HG03571 (cell line): ENCODE results near the gene ENC1.

Experiments used
- ATAC-seq: cut with Tn5 transposase; IDR thresholded peaks from one replicate; pipeline ENCODE4 v1.9.1; 2021; ENCODE audit not compliant: unreplicated experiment

ENC1 gene

DNA sequence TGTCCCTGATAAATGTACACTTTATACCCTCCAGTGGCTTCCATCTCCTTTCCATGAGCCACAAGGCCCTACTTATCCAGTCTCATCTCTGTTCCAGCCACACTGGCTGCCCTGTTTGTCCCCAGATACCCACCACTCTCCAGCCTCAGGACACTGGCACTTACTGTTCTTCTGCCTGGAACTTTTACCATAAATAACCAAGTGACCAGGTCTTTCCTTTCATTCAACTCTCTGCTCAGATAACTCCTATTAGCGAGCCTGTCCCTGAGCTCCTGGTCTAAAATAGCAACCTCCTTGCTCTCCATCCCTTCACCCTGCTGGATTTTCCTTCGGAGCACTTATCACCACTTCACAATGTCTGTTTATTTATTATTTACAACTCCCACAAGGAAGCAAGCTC lies 16.6 kb upstream of the ENC1 start:
- ATAC-seq, result no peak

DNA sequence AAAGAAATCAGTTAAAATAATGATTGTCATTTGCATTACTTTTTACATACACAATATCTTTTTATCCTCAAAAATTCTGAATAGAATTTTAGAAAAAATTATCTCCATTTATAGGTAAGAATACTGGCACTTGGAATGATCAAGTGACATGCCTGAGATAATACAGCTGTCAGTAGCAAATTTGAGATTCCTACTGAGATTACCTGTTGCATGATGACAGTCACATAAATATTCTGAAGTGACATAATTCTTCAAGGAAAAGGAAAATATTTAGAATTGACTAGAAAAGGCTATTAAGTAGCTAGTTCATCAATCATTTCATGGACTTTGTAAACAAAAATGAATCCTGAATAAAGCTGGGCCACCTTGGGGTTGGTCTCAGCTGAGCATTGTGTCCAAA lies 15.2 kb upstream of the ENC1 start:
- no peak for ATAC-seq

DNA sequence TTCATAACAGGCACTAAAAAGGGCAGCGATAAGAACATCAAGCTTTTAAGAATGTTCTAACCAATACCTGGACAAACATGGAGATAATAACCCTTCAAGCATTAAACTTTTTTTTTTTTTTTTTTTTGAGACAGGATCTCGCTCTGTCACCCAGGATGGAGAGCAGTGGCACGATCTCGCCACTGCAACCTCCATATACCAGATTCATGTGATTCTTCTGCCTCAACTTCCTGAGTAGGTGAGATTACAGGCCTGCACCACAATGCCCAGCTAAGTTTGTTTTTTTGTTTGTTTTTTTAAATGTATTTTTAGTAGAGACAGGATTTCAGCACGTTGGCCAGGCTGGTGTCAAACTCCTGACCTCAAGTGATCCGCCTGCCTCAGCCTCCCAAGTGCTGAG lies 14.7 kb upstream of the ENC1 start:
- ATAC-seq, result no peak

DNA sequence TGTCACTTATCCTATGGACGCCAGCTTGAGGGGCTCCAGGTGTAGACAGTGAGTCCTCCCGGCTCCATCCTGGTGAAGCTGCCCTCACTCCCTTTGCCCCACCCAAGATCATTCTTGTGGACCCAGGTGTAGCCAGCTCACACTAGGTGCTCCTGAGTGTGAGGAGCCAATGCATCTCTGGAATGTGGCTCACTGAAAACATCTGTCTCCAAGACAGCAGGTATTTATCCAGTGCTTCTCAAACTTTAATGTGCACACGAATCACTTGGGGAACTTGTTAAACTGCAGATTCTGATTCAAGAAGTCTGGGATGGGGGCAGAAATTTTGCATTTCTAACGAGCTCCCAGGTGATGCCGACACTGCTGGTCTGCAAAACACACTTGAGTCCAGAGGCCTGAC lies 13.5 kb upstream of the ENC1 start:
- no peak for ATAC-seq

DNA sequence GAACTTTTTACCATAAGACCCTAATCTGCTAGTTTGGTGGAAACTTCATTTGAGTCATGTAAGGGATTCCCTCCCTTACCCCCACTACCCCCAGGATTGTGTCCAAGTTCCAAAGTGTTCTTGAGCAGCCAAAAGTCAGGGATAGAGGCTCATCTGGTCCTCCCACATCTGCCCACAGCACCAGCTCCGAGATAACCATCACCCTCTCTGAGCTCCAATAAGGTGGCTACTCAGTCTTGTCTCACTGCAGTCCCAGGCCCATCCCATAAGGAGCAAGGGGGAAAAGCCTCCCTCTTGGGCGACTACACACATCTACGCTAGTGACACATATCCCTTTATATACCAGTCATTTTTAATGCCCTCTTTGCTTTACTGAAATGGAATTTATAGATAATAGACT lies 12.0 kb upstream of the ENC1 start:
- no peak for ATAC-seq

DNA sequence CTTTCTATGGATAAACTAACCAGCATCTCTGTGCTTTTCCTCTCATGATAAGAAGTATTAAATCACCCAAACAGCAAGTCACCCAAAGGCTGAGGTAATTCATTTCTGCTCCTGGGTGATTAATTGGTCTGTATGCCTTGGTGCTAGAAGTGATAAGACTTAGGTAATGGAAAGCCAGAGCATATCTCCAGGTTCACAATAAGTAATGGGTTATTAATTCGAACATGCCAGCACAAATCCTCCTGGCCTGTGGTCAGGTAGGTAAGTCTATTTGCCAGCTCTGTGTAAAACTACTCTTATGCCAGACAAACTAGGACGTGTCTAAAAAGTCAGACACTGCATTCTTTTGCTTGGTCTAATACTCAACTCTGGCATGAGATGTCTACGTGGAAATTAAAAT lies 11.2 kb upstream of the ENC1 start:
- no peak for ATAC-seq

DNA sequence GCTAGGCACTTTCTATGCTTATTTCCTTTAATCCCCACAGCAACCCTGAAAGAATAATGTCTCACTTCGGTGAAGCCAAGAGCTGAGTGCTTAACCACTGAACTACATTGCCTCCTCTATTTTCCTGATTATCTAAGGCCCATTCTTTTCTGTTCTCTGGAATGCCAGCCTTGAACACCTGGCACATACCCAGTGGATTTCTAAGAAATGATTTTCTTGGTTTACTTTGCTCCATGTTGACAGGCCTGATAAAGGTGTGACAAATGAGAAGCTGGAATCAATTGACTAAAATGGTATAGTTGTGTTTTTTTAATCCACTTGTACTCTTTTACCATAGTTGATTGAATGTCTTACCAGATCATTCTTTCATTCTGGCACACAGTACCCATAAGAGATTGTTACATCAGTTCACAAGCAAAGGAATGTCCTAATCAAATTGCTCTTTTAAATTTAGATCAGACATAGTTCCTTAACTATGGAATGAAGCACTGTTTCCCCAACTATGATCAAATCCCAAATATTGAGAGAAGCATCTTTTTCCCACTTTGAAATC lies 9.0 kb upstream of the ENC1 start:
- ATAC-seq, result no peak

DNA sequence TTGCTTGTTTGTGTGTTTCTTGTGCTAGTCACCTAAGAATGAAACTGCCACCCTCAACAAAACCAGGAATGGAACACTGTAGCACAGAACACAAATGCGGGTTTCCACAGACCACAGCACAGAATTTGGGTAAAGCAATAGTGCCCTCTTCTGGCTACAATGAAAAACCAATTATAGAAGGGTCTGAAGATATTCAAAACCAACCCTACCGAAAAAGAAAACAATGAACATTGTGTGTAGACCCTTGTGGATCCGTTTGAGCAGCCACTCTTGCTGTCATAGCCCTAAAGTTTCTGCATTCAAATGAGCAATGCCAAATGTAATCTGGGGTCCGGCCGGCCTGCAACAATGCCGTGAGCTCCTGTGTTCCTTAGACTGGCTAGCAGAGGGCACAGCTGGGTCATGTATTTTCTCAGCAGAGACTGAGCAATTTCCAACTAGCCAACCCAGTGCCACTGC lies 8.3 kb upstream of the ENC1 start:
- ATAC-seq, result no peak

DNA sequence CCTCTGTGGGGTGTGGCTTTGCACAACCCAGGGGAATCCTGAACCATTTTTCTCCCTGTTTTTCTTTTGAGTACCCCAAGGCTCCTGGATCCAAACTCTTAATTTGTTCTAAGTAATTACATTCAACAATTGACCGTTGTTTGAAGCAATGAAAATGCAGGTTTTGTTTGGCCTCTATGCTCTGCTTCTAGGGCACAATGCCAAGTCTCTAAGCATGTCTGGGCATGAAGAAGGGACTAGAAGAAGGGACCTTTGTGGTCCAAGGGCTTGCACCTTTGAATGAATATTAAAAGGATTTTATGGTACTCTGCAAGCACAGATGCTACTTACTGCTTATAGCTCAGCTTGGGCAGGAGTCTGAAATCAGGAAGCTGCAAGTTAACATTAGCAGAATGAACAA lies 6.6 kb upstream of the ENC1 start:
- no peak for ATAC-seq

DNA sequence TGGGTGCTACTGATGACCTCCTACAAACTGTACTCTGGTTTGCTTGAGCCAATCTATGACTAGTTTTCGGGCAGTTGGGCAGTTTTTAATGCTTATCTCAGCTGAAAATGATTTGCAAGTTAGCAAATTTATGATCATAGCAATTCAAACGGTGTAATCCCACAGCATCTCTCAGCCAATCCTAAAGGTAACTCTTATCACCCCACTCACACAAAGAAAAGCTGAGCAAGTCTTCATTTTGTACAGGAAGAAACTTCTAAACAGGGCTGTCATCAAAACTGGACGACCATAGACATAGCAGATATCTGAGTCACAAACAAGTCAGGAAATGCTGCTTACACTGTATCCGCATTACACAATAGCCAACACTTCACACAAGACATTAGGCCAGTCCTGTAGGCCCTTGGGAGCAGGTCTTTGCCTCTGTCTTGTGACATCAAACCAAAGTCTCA lies 2.6 kb upstream of the ENC1 start:
- no peak for ATAC-seq

DNA sequence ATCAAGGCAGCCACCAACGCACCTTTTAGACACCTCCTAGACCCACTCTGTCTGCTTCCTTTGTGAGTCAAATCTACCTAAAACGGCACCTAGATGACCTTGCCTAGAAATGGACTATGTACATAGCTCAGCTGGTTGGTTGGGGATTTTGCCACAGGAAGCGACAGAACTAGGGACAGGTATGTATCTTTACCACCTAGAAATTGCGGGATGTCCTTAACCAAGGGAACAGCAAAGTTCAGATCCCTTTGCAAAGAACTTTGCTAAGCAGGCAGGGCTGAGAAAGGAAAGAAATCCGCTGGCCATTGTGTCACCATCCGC lies 2.0 kb upstream of the ENC1 start:
- ATAC-seq, result no peak

DNA sequence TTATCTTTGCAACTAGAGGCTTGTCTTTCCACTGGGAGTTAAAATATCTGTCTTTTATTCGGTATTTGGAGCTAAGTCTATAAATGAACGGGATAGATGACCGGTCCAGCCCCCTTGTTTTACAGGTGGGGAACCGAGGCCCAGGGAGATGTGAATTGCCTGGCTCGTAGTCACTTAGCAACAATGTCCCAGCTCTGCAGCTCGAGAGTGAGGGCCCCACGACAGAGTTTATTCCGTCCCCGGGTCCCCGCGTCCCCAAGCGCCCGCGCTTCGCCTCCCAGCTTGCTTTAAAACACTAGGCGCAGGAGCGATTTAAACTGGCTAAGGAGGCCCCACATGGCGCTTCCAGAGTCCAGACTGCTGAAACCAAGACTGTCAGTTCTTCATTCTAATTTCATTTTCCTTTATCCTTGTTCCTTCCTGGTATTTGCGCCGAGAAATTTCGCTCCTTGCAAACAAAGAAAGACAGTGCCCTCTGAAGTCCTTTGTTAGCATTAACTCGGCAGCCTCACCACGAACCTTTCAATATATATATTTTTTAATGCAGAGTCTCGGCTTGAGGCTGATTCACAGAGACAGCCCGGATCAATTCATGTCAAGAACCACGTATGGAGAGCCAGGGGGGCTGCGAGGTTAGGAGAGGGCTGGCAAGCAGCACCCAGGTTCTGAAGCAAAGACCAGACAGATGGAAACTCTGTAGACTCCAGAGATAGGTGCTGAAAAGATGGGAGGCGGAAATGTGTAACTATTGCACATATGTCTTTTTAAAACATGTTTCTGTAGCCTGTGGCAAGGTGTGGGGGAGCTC lies 1.4 kb upstream of the ENC1 start:
- no peak for ATAC-seq

DNA sequence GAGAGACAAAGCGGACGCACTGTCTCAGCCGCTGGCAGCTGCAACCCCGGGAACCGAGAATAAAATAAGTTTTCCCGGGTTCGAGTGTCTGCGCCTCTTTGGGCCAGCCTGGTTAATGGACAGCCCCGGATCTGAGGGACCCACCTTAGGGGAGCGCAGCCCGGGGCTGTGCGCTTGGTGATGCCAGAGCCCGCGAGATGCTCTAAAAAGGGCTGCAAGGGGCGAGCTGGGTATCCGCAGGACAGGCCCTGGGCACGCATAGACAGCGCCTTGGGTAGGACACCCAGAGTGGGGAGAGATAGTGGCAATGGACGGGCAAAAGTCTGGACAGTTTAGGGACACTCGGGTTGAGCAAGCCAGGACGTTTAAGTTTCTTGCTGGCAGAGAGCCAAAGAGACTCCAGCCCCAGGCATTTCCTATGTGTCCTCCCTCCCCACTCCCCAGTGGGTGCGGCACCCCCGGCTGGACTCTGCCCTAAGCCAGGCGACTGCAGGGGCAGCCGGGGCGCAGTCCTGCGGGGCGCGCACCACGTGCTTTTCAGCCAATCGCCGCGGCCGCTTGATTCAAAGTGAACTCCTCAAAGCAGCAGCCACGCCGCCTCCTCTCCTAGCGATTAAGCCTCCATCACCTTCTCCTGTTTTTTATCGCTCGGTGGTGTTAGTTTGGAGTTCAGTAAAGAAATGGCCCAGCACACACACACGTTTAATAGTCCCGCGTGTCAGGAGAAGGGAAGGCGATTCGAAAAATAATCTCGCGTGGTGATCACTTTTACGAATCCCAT lies 616 bp upstream of the ENC1 start:
- ATAC-seq, result peak; percentile 16

DNA sequence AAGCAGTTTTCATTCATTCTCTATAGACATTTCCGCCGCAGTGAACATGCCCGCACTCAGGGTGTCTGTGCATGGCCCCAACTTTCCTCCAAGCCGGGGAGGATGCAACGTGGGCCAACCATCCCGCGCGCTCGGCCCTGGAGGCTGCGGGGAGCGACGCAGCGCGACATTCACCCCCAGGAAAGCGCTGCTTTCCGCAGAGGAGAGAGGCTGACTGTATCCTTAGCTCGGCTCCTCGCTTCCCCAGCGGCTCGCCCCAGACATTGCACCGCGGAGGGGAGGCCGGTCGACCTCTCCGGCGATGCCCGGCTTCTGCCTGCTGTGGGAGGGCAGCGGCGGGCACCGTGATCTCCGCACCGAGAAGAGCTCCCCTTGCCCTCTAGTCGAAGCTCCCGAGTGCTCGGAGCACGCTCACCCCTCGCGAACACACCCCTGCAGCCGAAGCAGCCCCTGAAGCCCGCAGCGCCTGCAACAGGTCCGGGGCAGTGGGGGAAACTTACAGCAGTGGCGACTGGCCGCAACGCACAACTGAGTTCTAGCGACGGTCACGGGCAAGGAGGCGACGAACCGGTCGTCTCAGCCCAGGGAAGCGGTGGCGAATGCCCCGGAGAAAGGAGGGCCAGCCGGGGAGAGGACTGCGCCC lies 600 bp downstream of the ENC1 start:
- peak; percentile 17 for ATAC-seq

DNA sequence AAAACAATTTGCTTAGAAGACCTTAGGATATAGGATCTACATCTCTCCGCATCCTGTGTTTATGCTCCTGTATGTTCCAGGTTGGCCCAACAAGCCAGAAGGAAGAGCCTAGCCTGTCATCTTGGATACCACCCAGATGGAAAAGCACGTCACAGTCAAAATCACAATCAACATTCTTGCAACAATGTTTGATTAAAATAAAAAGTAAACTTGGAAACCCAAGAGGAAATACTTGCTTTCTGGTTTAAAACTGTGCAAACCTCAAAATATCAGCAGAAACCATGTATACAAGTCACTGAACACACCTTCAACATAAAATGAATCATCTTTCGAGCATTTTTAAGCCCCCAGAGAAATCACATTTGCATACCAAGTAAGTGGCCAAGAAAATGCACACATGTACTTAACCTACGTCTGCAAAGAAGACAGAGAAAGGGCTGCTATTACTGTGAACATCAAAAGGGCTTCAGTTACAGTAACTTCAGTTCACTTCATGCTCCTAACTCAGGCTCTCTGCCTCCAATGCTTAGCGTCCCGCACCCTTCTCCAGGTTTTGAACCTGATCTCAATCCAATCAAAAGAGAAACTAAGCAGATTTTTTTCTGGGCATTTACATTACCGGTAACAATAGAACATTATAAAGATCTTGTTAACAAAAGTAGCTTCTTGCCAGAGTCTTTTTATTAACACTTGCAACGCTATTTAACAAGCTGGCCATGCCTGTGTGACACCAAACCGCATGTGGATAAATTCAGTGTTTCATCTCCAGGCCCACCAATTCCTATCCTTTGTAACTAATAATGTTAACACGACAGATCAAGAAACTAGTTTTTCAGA lies 1.3 kb downstream of the ENC1 start:
- peak; percentile 27 for ATAC-seq

DNA sequence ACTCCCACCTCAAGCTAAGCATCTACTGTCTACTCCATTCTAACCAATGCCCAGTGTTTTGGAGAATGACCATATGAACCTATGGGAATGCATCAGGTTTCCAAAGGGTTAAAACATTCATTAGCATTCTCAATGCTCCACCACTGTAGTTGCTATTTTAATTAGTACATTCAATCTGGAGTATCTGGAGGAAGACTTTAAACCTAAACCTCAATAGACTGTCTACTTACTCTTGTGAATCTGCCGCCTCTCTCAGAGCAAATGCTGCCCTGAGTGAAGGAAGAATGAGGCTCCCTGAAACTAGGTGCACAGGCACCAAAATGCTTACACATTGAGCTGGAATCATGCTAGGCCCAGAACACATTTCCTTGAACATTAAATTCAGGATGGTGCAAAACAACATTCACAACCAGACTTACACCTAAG lies 2.0 kb downstream of the ENC1 start:
- ATAC-seq, result no peak

DNA sequence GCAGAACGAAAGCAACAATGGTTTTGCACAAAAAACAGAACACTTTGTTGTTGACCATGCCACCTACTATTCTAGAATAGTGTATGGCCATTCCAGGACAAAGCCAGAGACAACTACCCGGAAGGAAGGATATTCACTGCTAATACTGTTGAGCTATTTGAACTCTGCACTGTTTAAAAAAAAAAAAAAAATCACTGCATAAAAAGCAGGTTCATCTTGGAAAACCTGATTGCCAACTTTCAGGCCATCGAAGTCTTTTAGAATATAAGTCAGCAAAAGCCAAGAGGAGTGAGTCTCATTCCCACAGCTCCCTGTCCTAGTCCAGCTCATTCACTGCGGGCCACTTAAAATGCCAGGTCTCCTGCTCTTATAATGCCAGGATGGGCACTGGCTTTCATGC lies 4.0 kb downstream of the ENC1 start:
- ATAC-seq, result no peak

DNA sequence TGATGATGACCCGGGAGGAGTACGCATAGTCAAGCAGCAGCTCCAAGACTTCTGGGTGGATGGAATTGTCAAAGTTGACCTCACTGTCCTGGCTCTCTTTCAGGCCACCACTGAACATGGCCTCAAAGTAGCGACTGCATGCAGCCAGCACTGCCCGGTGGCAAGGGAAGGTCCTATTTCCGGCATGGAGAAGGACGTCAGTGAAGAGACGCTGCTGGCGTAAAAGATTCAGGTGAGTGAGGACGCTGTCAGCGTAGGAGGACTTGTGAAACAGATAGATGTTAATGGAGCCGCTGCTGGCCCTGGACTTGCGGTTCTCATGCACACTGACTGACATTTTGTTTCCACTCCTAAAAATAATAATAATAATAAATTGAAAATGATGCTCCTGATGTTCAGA lies 4.4 kb downstream of the ENC1 start:
- no peak for ATAC-seq

DNA sequence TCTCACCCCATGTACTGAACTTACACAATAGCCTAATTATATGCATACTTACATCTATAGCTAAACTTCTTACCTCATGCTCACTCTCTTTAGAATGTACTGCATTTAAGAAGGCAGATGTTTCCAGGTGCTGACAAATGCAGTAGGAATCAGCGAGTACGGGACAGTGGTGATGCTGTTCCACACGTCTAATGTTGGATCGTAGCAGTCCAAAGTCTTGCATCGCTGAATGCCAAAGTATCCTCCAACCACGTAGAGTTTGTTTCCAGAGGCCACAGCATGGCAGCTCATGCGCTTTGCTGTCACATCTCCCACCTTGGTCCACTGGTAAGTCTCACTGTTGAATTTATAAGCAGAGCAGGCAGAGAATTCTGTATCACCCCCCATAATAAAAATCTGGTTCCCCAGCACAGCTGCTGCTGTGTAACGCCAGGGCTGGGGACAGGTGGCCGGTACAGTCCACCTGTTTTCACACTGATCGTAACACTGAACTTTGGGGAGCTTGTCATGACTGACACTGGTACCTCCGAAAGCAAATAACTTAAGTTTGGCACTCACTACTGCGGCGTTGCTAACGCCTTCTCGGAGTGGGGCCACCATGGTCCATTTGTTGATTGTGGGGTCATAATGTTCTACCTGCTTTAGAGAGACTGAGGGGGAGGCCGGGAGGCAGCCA lies 5.8 kb downstream of the ENC1 start:
- ATAC-seq, result no peak

DNA sequence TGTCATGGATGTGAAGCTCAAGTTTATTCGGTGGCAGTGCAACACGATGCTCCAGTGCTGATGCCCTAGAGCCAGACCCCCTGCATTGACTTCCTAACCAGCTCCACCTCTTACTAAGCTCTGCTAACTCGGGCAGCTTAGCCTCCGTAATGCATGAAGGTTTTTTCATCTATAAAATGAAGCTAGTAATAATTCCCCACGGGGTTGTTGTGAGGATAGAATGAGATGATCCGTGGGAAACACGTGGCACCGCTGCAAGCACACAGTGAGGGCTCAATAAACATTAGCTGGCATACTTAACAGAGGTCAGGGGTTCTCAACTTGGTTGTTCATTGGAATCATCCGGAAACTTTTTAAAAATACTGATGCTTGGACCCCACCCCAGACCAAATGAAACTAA lies 6.8 kb downstream of the ENC1 start:
- ATAC-seq, result no peak
